Stimulated activated CD4-positive, alpha-beta T cell treated with anti-CD3 and anti-CD28 coated beads, TNF-alpha, amount 100 ng/mL, for 48 hours (primary cell): ENCODE data around the gene ADAMTS6.
"Not testable (repeated sequence)": the region's sequence is repeated elsewhere in the genome, so short reads cannot be mapped to it uniquely, and the experiment has no call there.

Experiments
- DNase-seq, 3 donors: peaks; one replicate each; pipeline ENCODE4 v3.0.0-alpha.2; 2020; ENCODE audit warnings: low read depth in 3 of 3

The ADAMTS6 gene, protein sequence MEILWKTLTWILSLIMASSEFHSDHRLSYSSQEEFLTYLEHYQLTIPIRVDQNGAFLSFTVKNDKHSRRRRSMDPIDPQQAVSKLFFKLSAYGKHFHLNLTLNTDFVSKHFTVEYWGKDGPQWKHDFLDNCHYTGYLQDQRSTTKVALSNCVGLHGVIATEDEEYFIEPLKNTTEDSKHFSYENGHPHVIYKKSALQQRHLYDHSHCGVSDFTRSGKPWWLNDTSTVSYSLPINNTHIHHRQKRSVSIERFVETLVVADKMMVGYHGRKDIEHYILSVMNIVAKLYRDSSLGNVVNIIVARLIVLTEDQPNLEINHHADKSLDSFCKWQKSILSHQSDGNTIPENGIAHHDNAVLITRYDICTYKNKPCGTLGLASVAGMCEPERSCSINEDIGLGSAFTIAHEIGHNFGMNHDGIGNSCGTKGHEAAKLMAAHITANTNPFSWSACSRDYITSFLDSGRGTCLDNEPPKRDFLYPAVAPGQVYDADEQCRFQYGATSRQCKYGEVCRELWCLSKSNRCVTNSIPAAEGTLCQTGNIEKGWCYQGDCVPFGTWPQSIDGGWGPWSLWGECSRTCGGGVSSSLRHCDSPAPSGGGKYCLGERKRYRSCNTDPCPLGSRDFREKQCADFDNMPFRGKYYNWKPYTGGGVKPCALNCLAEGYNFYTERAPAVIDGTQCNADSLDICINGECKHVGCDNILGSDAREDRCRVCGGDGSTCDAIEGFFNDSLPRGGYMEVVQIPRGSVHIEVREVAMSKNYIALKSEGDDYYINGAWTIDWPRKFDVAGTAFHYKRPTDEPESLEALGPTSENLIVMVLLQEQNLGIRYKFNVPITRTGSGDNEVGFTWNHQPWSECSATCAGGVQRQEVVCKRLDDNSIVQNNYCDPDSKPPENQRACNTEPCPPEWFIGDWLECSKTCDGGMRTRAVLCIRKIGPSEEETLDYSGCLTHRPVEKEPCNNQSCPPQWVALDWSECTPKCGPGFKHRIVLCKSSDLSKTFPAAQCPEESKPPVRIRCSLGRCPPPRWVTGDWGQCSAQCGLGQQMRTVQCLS (N-terminal part only)

GRCh38 chr5:65481635-65482295 lies at the start of gene ADAMTS6:
ADAMTS6 (minus strand) TSS chr5:65481920; CDS start chr5:65473673, 8,247 bp downstream.
- peak; percentile 46 to 79 (median 65) for DNase-seq

GRCh38 chr5:65530904-65531303 lies 49.2 kb upstream of the ADAMTS6 start:
- DNase-seq, result no peak

DNA sequence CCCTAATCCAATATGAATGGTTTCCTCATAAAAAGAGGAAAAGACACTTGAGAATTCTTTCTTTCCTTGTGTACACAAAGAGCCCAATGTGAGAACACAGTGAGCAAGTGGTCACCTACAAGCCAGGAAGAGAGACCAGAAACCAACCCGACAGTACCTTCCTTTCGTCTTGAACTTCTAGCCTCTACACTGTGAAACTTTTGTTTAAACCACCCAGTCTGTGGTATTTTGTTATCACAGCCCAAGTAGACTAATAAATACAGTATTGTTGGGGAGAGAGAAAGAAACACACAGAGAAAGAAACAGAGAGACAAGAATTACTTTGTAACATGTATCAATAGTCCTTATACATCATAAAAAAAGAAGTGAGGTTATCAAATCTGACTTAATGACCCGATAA lies 44.0 kb upstream of the ADAMTS6 start:
- no peak for DNase-seq

GRCh38 chr5:65512170-65512937 lies 30.6 kb upstream of the ADAMTS6 start:
- no peak for DNase-seq

- no peak for DNase-seq
These were observed 27.3 kb upstream of the ADAMTS6 start for GRCh38 chr5:65508978-65509377.

DNA sequence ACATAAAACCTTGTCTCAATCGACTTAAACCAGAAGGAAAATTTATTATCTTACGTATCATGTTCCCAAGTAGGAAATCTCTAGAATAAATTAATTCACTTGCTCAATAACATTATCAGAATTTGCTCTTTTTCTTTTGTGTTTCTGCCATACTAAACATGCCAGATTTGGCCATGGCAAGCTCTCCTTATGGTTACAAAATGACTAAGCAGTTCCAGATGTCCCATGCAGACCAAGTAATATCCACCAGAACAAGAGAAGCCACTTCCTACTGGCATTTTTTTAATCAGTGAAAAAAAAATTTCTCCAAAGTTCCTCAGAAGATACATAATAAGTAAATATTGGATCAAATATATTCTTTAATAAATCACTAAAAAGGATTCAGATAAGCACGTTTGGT lies 25.2 kb upstream of the ADAMTS6 start:
- DNase-seq, result no peak

DNA sequence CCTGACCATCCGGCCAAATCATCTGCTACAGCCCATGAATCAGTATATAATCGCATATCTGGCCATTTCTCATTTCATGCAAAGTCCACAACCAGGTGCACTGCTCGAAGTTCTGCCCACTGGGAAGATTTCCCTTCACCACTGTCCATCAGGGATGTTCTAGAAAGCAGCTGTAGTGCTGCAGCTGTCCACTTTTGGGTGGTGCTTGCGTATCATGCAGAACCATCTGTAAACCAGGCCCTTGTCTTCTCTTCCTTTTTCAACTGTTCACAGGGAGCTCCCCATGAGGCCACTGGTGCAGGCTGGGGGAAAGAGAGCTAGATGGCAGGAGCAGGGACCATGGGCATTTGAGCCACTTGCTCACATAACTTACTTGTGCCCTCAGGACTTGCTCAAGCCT lies 7.4 kb upstream of the ADAMTS6 start:
- DNase-seq, result no peak

GRCh38 chr5:65488038-65488687 lies 6.4 kb upstream of the ADAMTS6 start:
- DNase-seq, result not testable (repeated sequence)

GRCh38 chr5:65486803-65487202 lies 5.1 kb upstream of the ADAMTS6 start:
- not testable (repeated sequence) for DNase-seq

DNA sequence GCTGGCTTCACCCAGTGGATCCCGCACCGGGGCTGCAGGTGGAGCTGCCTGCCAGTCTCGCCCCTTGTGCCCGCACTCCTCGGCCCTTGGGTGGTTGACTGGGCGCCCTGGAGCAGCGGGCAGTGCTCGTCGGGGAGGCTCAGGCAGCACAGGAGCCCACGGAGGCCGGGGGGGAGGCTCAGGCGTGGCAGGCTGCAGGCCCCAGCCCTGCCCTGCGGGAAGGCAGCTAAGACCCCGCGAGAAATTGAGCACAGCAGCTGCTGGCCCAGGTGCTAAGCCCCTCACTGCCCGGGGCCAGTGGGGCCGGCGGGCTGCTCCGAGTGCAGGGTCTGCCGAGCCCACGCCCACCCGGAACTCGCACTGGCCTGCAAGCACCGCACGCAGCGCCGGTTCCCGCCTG lies 3.7 kb upstream of the ADAMTS6 start:
- DNase-seq, result no peak

DNA sequence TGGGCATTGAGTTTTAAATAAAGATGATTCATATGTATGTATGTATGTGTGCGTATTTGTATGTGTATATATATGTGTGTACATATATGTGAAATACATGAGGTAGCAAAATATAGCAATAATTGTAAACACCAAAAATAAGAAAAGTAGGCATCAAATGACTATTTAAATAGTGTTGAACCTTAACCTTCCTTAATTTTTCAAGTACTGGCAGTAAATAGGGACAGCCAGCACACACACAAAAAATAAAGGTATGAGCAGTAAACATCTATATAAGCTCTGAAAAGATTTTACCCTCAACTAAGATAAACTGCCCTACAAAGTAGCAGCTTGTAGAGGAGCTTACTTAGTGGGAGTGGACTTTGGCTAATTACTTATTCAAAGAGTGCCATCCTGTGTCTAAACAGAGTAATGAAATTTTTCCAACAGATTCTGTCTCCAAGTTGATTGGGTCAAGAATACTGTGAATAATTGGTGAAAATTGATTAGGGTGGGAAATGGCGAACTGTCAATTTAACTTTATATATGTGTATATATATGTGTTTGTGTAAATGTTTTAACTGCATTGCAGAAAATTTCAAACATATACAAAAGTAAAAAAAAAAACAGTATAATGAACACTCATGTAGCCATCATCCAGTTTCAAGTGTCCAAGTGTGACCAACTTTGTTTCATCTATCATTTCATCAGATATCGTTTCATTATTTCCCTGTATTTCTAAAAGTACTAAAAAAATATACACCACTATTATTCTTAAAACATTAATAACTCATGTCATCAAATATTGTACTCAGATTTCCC lies 2.0 kb upstream of the ADAMTS6 start:
- no peak for DNase-seq

DNA sequence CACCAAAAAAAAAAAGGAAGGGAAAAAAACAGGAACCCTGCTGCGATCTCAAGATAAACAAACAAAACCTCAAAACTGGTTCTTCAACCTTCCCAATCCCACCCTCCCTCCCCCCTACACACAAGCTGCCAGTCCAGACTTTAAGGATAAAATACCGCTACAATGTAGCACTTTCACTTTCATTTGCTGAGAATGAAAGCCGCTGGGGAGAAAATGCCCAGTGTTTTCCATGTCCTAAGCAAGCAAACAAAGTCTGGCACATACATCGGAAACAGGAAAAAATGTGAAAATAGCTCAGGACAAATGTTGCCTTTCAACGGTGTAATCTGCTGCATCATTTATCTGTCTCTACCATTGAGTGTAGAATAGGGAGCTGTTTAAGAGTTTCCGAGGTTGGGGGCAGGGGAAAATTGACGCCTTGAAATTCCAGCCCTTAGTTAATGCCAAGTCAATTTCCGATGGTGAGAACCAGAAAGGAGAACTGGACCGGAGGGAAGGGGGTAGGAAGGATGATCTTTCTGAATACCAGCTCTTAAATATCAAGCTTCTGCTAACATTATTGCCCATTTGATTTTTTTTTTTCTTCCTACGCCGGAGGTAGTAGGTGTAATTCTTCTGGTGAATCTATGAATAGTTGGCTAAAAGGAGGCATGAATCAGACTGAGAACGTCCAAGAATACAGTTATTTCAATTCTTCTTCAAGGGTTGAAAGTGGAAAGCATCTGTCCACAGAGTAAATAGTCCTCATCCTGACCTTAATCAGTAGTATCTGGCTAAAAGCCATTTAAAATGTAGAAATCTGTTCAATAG lies 1.2 kb upstream of the ADAMTS6 start:
- no peak for DNase-seq

- no peak for DNase-seq
These were observed 596 bp upstream of the ADAMTS6 start for GRCh38 chr5:65482296-65482735.

- DNase-seq, result no peak
These were observed 544 bp downstream of the ADAMTS6 start for GRCh38 chr5:65481171-65481581.

DNA sequence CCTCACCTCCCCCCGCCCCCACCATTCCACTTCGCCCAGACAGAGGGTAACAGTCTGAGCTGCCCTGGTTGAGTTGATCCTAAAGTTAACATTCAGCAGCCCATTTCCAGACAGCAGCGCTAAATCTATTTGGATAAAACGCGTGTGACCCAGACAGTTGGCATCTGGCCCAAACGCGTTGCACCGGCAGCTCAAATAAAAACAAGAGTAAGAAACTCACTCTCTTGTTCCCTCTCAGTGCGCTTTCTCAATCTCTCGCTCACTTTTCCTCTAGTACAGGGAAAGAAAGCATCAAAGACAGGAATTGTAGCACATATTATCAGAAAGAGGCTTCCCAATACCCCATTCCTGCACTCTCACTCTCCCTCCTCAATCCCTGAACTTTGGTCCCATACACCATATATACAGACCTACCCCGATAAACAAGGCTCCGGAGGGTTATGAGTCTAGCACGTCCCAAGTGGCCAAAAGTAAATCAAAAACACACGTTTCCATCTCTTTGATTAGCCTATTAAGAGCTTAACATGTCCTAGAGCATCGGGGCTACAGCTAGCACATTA lies 1.3 kb downstream of the ADAMTS6 start:
- DNase-seq, result peak in 1 of 3 donors; percentile 3

DNA sequence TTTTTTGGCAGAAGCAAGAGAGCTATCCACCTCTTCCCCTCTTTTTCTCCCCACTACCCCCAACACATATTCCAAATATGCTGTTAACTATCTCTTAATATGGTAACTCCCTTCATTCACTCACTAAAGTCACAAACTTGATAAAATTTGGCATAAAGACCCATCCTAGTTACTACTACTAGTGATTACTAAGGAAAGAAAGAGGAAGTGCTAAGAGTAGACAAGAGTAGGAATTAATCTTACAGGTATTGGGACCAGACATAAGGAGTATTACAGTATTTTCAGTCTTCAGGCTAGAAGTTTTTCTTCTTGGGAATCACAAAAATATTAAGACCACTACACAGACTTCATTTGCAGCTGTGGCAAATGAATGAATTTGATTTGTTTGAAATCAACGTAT lies 2.2 kb downstream of the ADAMTS6 start:
- no peak for DNase-seq

- DNase-seq, result no peak
These were observed 3.4 kb downstream of the ADAMTS6 start for GRCh38 chr5:65478336-65478735.

DNA sequence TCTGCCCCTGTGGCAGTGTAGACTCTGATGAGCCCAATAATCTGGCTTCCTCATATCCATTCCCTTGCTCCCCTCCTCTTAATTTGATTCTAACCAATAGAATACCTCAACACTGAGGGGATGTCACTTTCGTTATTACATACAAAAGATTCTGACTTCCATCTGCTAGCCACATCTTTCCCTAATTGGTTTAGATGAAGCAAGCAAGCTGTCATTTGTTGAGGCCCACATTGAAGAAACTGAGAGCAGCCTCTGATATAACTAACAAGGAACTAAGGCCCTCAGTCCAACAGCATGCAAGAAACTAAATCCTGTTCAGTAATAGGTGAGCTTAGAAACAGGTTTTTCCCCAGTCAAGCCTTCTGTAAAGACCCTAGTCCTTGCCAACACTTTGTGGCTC lies 5.8 kb downstream of the ADAMTS6 start:
- no peak for DNase-seq
